Endothelial cell of hepatic sinusoid (primary cell): ENCODE data around the gene CACHD1.

ENCODE experiments used
- in situ Hi-C: cut with HindIII; loops from 2 replicates; pipeline ENCODE4 v1.10.0; 2017; ENCODE audit warnings: low sequenced_read_pairs

Gene CACHD1

GRCh38 chr1:64469977-64470664, at the start of gene CACHD1:
CACHD1 (plus strand) TSS chr1:64470129; CDS start chr1:64470745, 616 bp downstream.
- in situ Hi-C loops, result loop anchor here (5.0 kb wide), 1 partner anchor 192 kb away; no protein-coding TSS in a partner anchor

GRCh38 chr1:64421377-64421776, 48.6 kb upstream of the CACHD1 start:
- in situ Hi-C loops, result no loop called here

DNA sequence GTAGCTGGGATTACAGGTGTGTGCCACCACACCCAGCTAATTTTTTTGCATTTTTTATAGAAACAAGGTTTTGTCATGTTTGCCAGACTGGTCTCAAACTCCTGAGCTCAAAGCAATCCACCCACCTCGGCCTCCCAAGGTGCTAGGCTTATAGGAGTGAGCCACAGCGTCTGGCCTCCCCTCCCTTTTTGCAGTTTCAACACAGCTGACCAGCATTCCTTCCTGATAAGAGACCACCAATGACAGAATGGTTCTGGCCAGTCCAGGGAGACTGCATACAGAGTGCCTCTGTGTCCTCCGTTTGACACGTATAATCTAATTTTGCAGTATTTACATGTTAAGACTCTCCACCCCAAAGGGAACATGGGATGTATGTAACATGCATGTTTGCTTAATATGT, 46.4 kb upstream of the CACHD1 start:
- in situ Hi-C loops, result no loop called here

- in situ Hi-C loops, result no loop called here
These were observed 45.5 kb upstream of the CACHD1 start for GRCh38 chr1:64424412-64424811.

DNA sequence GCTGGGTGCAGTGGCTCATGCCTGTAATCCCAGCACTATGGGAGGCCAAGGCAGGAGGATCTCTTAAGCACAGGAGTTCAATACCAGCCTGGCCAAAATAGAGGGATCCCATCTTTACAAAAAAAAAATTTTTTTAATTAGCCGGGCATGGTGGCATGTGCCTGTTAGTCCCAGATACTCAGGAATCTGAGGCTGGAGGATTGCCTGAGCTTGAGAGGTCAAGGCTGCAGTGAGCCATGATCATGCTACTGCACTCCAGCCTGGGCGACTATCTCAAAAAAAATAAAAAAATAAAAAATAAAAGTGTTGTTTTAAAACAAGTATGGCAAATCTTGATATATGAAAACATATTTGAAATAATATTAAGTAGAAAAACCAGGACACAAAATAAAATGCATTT, 44.4 kb upstream of the CACHD1 start:
- in situ Hi-C loops, result no loop called here

GRCh38 chr1:64426681-64427080, 43.2 kb upstream of the CACHD1 start:
- in situ Hi-C loops, result no loop called here

DNA sequence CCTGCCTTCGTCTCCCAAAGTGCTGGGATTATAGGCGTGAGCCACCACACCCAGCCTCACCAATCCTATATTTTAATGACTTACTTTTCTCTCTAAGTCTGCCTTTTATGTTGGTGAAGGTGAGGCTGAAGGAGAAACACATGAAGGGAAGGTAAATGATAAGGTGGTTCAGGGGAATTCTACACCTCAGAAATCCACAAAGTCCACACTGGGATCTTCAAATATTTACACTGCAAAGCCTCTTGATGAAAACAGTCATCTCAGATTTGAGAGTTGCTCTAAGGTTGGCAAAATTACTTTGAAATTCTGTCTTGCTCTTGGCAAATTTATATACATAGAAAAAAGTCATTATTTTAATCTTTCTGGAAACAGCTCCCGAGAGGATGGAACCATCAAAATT, 42.0 kb upstream of the CACHD1 start:
- in situ Hi-C loops, result no loop called here

DNA sequence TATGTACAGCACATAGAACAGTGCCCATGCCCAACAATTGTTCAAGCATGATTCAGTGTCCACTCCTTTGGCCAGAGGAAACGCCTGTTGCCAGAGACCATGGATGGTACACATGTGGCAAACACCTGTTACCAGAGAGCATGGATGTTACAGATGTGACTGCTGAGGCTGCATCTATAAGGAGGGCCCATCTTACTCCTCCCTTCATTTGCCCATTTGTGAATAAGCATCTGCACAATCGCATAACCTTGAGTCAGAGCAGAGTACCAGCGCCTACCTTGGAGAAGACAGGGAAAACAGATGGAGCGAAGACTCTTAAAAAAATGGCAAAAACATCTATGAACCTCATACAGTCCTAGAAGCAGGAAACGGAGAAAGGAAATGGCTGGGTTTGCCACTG, 36.6 kb upstream of the CACHD1 start:
- in situ Hi-C loops, result no loop called here

DNA sequence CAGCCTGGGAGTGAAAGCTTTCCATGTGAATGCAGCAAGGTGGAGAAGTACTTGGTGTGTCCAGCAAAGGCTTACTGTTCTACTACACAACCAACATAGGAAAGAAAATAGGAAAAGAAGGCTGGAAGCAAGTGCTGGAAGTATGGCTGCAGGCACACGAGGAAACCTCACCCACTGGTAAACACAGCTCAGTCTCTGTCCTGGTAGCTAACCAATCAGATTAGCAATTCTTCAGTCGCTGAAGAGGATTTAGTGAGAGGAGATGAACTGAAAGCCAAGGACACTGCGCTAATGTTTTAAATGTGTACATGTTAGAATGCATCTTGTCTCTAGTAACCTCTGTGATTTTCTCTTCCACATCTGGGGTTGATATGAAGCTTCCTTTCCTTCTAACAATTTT, 36.2 kb upstream of the CACHD1 start:
- in situ Hi-C loops, result no loop called here

DNA sequence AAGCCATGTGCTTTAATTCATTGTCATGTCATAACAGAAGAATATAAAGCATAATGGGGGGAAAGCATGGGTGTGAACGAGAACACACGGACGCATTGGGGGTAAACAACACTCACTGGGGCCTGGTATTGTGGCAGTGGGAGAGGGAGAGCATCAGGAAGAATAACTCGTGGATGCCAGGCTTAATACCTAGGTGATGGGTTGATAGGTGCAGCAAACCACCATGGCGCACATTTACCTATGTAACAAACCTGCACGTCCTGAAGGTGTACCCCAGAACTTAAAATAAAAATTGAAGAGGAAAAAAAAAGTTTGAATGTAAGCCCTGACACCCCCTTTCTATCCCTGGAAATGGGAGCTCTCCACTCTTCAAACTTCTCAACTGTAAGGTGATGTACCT, 34.9 kb upstream of the CACHD1 start:
- in situ Hi-C loops, result no loop called here

DNA sequence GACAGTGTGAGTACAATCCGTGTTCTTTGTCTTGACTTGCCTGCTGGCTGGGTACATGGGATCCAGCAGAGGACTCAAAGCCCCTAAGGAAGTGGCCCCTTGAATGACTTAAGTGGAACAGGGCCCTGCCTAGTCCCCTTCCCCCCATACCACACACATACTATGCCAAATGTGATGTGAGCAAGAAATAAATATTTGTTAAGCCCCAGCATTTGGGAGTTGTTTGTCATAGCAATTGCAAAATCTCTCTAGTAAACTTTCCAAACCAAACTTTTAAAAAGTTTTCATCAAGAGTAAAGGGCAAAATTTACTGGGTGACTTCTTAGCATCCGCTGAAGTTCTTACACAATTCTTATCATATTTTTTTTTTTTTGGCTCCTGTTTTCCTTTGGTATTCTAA, 32.5 kb upstream of the CACHD1 start:
- in situ Hi-C loops, result no loop called here

DNA sequence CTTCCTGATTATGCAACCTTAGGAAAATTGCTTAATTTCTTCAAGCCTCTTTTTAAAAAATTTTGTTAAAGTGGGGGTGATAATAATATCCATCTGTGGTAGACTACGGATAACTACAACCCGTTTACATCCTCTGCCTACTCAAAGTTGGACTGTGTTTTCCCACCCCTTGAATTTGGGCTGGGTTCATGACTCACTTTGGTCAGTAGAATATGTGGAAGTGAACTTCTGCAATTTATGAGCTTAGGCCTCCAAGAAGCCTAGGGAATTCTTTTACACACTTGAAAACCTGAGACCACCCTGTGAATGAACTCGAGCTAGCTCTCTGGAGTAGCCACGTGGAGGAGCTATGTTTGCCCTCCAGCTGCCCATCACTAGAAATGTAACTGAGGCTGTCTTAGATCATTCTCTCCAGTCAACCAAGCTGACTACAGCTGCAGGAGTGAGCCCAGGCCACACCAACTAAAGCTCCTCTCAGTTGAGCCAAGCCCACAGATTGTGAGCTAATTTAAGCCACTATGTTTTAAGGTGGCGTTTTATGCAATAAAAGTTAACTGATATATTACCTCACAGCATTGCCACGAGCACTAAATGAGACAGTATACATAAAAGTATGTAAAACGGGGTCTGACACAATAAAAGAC, 29.6 kb upstream of the CACHD1 start:
- in situ Hi-C loops, result no loop called here

- in situ Hi-C loops, result no loop called here
These were observed 18.5 kb upstream of the CACHD1 start for GRCh38 chr1:64451440-64451839.

GRCh38 chr1:64453688-64454087, 16.2 kb upstream of the CACHD1 start:
- in situ Hi-C loops, result no loop called here

- in situ Hi-C loops, result no loop called here
These were observed 11.0 kb upstream of the CACHD1 start for GRCh38 chr1:64458915-64459314.

GRCh38 chr1:64459743-64460142, 10.2 kb upstream of the CACHD1 start:
- in situ Hi-C loops, result no loop called here

- in situ Hi-C loops, result loop anchor here (5.0 kb wide), 1 partner anchor 196 kb away; no protein-coding TSS in a partner anchor
These were observed 3.9 kb upstream of the CACHD1 start for GRCh38 chr1:64466033-64466432.

DNA sequence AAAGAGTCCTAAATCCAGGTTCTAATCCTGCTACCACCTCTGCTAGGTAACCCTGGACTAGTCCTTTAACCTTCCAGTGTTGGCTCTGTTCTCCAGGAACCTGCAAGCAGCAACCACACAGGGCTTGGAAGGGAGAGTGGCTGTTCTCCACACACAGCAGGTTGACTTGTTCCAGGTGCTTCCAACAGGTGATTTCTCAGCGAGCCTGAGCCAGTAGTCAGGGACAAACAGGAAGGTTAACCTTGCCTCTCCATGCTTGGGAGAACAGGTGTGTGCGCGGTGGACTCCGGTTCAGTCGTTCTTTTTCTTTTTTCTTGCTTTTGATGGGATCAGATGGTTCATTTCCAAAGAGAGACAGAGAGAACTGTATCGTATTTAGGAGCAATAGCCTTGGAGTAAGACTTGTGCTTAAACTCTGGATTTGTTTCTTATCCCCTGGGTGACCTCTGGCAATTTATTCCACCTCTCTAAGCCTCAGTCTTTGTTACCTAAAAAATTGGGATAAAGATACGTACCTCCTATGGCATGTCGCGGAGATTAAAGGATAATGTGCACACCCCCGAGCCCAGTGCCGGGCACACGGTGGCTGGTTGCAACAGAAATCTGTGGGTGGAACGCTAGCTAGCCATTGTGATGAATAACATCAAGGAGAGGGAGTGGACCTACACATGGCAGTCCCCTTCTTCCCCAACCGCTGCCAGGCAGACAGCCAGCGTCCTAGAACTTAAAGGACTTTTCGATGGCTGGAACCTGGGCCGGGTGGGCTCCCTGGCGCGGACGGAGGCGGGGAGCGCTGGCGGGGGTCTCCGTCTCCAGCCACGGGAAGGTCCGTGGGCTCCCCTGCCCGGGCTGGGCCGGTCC, 583 bp upstream of the CACHD1 start:
- in situ Hi-C loops, result loop anchor here (5.0 kb wide), 1 partner anchor 193 kb away; no protein-coding TSS in a partner anchor

- in situ Hi-C loops, result no loop called here
These were observed 812 bp downstream of the CACHD1 start for GRCh38 chr1:64470665-64471217.

GRCh38 chr1:64471218-64472039, 1.5 kb downstream of the CACHD1 start:
- in situ Hi-C loops, result no loop called here

DNA sequence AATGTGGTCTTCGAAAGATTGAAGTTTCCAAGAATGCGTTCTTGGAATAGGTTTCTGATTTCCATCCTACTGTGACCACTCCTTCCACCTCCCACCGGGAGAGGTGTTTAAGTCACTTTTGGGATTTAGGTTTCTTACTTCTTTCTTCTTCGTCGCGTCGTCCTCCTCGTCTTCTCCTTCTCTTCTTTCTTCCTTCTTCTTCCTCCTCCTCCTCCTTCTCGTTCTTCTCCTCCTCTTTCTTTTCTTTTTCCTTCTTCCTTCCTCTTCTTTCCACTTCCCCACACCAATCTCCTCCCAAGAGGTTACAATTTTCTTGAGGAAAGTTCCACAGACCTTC, 2.1 kb downstream of the CACHD1 start:
- in situ Hi-C loops, result no loop called here
